HEK293 (cell line): ENCODE results near the gene POLR3E.
A peak's percentile ranks its signal among the peaks of the same experiment; 100 is the strongest.

Experiments used
- CTCF ChIA-PET: fragments of 350-600 bp; formaldehyde crosslinking; extraction: SDS; loops from one replicate; lab custom pipeline; 2021; ENCODE audit warnings: antibody characterized with exemption; lab: Yijun Ruan, JAX
- POLR2A ChIA-PET: fragments of 300-600 bp; formaldehyde crosslinking; extraction: SDS; loops from one replicate; lab custom pipeline; 2020; ENCODE audit warnings: antibody characterized with exemption, inconsistent platforms; lab: Yijun Ruan, JAX
- H3K27ac ChIP-seq: fragments of 200-500 bp; sonication (Bioruptor generic); 2 replicates; pipeline ENCODE4 v1.5.1; 2014; ENCODE audit warnings: low read depth, low read length, control low read depth, inconsistent platforms; ENCODE audit errors: extremely low read depth
- H3K36me3 ChIP-seq, 2 experiments: fragments of 200-500 bp in 1 of 2; sonication (Bioruptor generic) in 1 of 2; 1 replicate in 1 of 2; 2 replicates in 1 of 2; pipeline ENCODE4 v1.5.1; 2014 to 2017; ENCODE audit warnings: inconsistent platforms in 2 of 2, low read length in 2 of 2; ENCODE audit not compliant: control insufficient read depth in 2 of 2, insufficient read depth in 1 of 2
- H3K4me1 ChIP-seq: fragments of 200-500 bp; sonication (Bioruptor generic); 2 replicates; pipeline ENCODE4 v1.5.1; 2014; ENCODE audit warnings: mild to moderate bottlenecking, low read length, inconsistent platforms; ENCODE audit not compliant: control insufficient read depth, insufficient read depth
- H3K4me3 ChIP-seq: 2 replicates; pipeline ENCODE4 v1.5.1; 2011; ENCODE audit warnings: low read depth, mild to moderate bottlenecking, control low read depth, low read length, moderate library complexity
- H3K9me3 ChIP-seq: fragments of 200-500 bp; sonication (Bioruptor generic); 2 replicates; pipeline ENCODE4 v1.5.1; 2014; ENCODE audit warnings: low read depth, low read length, inconsistent platforms; ENCODE audit not compliant: control insufficient read depth, insufficient read depth
- EGR2 ChIP-seq: fragments of 450-650 bp; formaldehyde crosslinking; IDR thresholded peaks from 2 replicates; pipeline ENCODE4 v1.5.1; 2016; ENCODE audit warnings: low read depth, missing biosample characterization, missing genetic modification characterization
- IKZF3 ChIP-seq: fragments of 450-650 bp; IDR thresholded peaks from 2 replicates; pipeline ENCODE4 v1.5.0; 2018; ENCODE audit warnings: missing biosample characterization, mild to moderate bottlenecking, missing genetic modification characterization, moderate library complexity
- KLF10 ChIP-seq: fragments of 450-650 bp; IDR thresholded peaks from 2 replicates; pipeline ENCODE4 v1.5.1; 2018; ENCODE audit warnings: missing biosample characterization, mild to moderate bottlenecking, missing genetic modification characterization
- KLF16 ChIP-seq: fragments of 450-650 bp; formaldehyde crosslinking; IDR thresholded peaks from 2 replicates; pipeline ENCODE4 v1.5.1; 2017; ENCODE audit warnings: missing biosample characterization, missing genetic modification characterization
- KLF9 ChIP-seq: fragments of 450-650 bp; formaldehyde crosslinking; IDR thresholded peaks from 2 replicates; pipeline ENCODE4 v1.5.1; 2016; ENCODE audit warnings: missing biosample characterization, missing genetic modification characterization, low read depth
- PRDM10 ChIP-seq: fragments of 450-650 bp; formaldehyde crosslinking; IDR thresholded peaks from 2 replicates; pipeline ENCODE4 v1.5.1; 2016; ENCODE audit warnings: missing biosample characterization, missing genetic modification characterization
- SP7 ChIP-seq: fragments of 450-650 bp; formaldehyde crosslinking; IDR thresholded peaks from 2 replicates; pipeline ENCODE4 v1.5.1; 2016; ENCODE audit warnings: missing biosample characterization, missing genetic modification characterization
- TSHZ1 ChIP-seq: fragments of 450-650 bp; formaldehyde crosslinking; IDR thresholded peaks from 2 replicates; pipeline ENCODE4 v1.5.1; 2016; ENCODE audit warnings: missing biosample characterization, missing genetic modification characterization, borderline replicate concordance
- ZBTB11 ChIP-seq: fragments of 450-650 bp; formaldehyde crosslinking; conservative IDR thresholded peaks from 2 replicates; pipeline ENCODE4 v1.5.1; 2016; ENCODE audit warnings: low read depth, missing biosample characterization, missing genetic modification characterization
- ZBTB20 ChIP-seq: fragments of 450-650 bp; formaldehyde crosslinking; IDR thresholded peaks from 2 replicates; pipeline ENCODE4 v1.5.1; 2016; ENCODE audit warnings: missing biosample characterization, missing genetic modification characterization
- ZBTB26 ChIP-seq: fragments of 450-650 bp; formaldehyde crosslinking; optimal IDR thresholded peaks from 2 replicates; pipeline ENCODE3; 2016; ENCODE audit warnings: missing biosample characterization, mild to moderate bottlenecking, missing genetic modification characterization
- ZEB2 ChIP-seq: fragments of 450-650 bp; formaldehyde crosslinking; IDR thresholded peaks from 2 replicates; pipeline ENCODE4 v1.5.1; 2016; ENCODE audit warnings: missing biosample characterization, missing genetic modification characterization
- ZNF391 ChIP-seq: fragments of 450-650 bp; formaldehyde crosslinking; IDR thresholded peaks from 2 replicates; pipeline ENCODE4 v1.5.1; 2016; ENCODE audit warnings: low read depth, missing biosample characterization, missing genetic modification characterization, borderline replicate concordance
- ZNF433 ChIP-seq: fragments of 450-650 bp; formaldehyde crosslinking; IDR thresholded peaks from 2 replicates; pipeline ENCODE4 v1.5.1; 2016; ENCODE audit warnings: missing biosample characterization, missing genetic modification characterization, low read depth
- ZNF610 ChIP-seq: fragments of 450-650 bp; formaldehyde crosslinking; IDR thresholded peaks from 2 replicates; pipeline ENCODE4 v1.5.1; 2016; ENCODE audit warnings: missing biosample characterization, missing genetic modification characterization, borderline replicate concordance
- ZNF629 ChIP-seq: fragments of 450-650 bp; formaldehyde crosslinking; IDR thresholded peaks from 2 replicates; pipeline ENCODE4 v1.5.1; 2017; ENCODE audit warnings: missing biosample characterization, missing genetic modification characterization
- ZNF704 ChIP-seq: fragments of 450-650 bp; formaldehyde crosslinking; IDR thresholded peaks from 2 replicates; pipeline ENCODE4 v1.5.1; 2016; ENCODE audit warnings: missing biosample characterization, missing genetic modification characterization
- ZNF76 ChIP-seq: fragments of 450-650 bp; formaldehyde crosslinking; IDR thresholded peaks from 2 replicates; pipeline ENCODE4; 2016; ENCODE audit warnings: low read depth, missing biosample characterization, missing genetic modification characterization, borderline replicate concordance
- ZSCAN5A ChIP-seq: fragments of 450-650 bp; formaldehyde crosslinking; IDR thresholded peaks from 2 replicates; pipeline ENCODE4 v1.5.1; 2016; ENCODE audit warnings: missing biosample characterization, missing genetic modification characterization
- ZXDB ChIP-seq: fragments of 450-650 bp; formaldehyde crosslinking; IDR thresholded peaks from 2 replicates; pipeline ENCODE4 v1.5.1; 2016; ENCODE audit warnings: missing biosample characterization, missing genetic modification characterization

Gene POLR3E

GRCh38 chr16:22374311-22375116 lies 77.3 kb downstream of the POLR3E start, which contains the start of gene CDR2:
TSS of gene CDR2 (minus strand) at chr16:22374619. CDS start at chr16:22374309, 310 bp downstream.
- peak within 1 kb of the TSS; percentile 56; the same call in 1 of the 2 replicates for H3K27ac ChIP-seq
- H3K4me3 ChIP-seq = peak within 1 kb of the TSS; percentile 72
- H3K36me3 ChIP-seq = peaks cover 0 to 7% of the 10 kb centered on the region in 2 experiments; a peak in 1 of 3 replicates
- ChIA-PET POLR2A (interaction anchor here (0.8 to 2.5 kb wide), 5 partner anchors 12 to 44 kb away, joined by 3 to 20 read pairs (median 5); no protein-coding TSS in a partner anchor), CTCF (no interaction called here)
- H3K9me3 ChIP-seq = no peaks in the 10 kb centered on the region
- peaks cover 11% of the 10 kb centered on the region; the same call in 1 of the 2 replicates for H3K4me1 ChIP-seq
- TF ChIP-seq ZXDB (peak; percentile 77; the same call in 1 of the 2 replicates), ZNF610 (tag by site-specific recombination) (0 out of 2 replicates have a peak, but pooled peaks have one; percentile 45), SP7 (peak; percentile 49), ZNF76 (0 out of 2 replicates have a peak, but pooled peaks have one; percentile 36), IKZF3 (no peak), KLF16 (tag by site-specific recombination) (peak; percentile 72), KLF10 (tag by site-specific recombination) (peak; percentile 31; the same call in 1 of the 2 replicates), ZNF391 (tag by site-specific recombination) (peak; percentile 51; the same call in 1 of the 2 replicates), EGR2 (peak; percentile 22; the same call in 1 of the 2 replicates), ZNF433 (tag by site-specific recombination) (no peak), ZBTB26 (tag by site-specific recombination) (peak; percentile 29), ZBTB20 (peak; percentile 67; the same call in 1 of the 2 replicates), ZEB2 (0 out of 2 replicates have a peak, but pooled peaks have one; percentile 24), PRDM10 (tag by site-specific recombination) (peak; percentile 75), KLF9 (peak; percentile 63), ZNF629 (peak; percentile 30; the same call in 1 of the 2 replicates), ZSCAN5A (tag by site-specific recombination) (0 out of 2 replicates have a peak, but pooled peaks have one; percentile 58), ZBTB11 (peak; percentile 75), ZNF704 (tag by site-specific recombination) (peak; percentile 78; the same call in 1 of the 2 replicates), TSHZ1 (tag by site-specific recombination) (no peak)
